Stimulated activated CD4-positive, alpha-beta T cell treated with anti-CD3 and anti-CD28 coated beads, Interleukin-4, amount 100 ng/mL, for 1 hour (primary cell): ENCODE results near the gene ZNF74.
A peak's percentile ranks its signal among the peaks of the same experiment; 100 is the strongest.
"Not testable (repeated sequence)": the region's sequence is repeated elsewhere in the genome, so short reads cannot be mapped to it uniquely, and the experiment has no call there.

Experiments
- DNase-seq: peaks from one replicate; pipeline ENCODE4 v3.0.0-alpha.2; 2020

Gene ZNF74

GRCh38 chr22:20401376-20402014, 7.5 kb downstream of the ZNF74 start:
- DNase-seq = no peak

GRCh38 chr22:20402960-20403778, 9.2 kb downstream of the ZNF74 start:
- DNase-seq = no peak

GRCh38 chr22:20403779-20404140, 9.8 kb downstream of the ZNF74 start:
- DNase-seq = no peak

- no peak for DNase-seq
Measured at GRCh38 chr22:20404881-20405280, 10.9 kb downstream of the ZNF74 start.

- no peak for DNase-seq
Measured at GRCh38 chr22:20405291-20405930, 11.5 kb downstream of the ZNF74 start.

DNA sequence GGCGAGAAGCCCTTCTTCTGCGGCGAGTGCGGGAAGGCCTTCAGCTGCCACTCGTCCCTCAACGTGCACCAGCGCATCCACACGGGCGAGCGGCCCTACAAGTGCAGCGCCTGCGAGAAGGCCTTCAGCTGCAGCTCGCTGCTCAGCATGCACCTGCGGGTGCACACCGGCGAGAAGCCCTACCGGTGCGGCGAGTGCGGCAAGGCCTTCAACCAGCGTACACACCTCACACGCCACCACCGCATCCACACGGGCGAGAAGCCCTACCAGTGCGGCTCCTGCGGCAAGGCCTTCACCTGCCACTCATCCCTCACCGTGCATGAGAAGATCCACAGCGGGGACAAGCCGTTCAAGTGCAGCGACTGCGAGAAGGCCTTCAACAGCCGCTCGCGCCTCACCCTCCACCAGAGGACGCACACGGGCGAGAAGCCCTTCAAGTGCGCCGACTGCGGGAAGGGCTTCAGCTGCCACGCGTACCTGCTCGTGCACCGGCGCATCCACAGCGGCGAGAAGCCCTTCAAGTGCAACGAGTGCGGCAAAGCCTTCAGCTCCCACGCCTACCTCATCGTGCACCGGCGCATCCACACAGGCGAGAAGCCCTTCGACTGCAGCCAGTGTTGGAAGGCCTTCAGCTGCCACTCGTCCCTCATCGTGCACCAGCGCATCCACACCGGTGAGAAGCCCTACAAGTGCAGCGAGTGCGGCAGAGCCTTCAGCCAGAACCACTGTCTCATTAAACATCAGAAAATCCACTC, 12.2 kb downstream of the ZNF74 start:
- DNase-seq = no peak

- DNase-seq = no peak
Measured at GRCh38 chr22:20406686-20407408, 12.9 kb downstream of the ZNF74 start.

- DNase-seq = no peak
Measured at GRCh38 chr22:20407829-20408228, 13.9 kb downstream of the ZNF74 start.

- DNase-seq = no peak
Measured at GRCh38 chr22:20408891-20409290, 14.9 kb downstream of the ZNF74 start.

DNA sequence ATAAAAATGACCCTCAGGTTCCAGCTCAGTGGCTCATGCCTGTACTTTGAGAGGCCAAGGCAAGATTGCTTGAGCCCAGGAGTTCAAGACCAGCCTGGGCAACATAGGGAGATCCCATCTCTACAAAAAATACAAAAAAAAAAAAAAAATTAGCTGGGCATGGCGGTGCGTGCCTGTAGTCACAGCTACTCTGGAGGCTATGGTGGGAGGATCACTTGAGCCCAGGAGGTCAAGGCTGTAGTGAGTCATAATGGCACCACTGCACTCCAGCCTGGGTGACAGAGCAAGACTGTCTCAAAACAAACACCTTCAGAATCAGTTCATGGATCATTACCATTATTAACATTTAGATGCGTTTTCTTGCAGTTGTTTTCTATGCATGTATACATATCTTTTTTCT, 15.4 kb downstream of the ZNF74 start:
- DNase-seq = not testable (repeated sequence)

GRCh38 chr22:20412474-20413216, 18.7 kb downstream of the ZNF74 start:
- no peak for DNase-seq

- DNase-seq = no peak
Measured at GRCh38 chr22:20413217-20414058, 19.5 kb downstream of the ZNF74 start.

DNA sequence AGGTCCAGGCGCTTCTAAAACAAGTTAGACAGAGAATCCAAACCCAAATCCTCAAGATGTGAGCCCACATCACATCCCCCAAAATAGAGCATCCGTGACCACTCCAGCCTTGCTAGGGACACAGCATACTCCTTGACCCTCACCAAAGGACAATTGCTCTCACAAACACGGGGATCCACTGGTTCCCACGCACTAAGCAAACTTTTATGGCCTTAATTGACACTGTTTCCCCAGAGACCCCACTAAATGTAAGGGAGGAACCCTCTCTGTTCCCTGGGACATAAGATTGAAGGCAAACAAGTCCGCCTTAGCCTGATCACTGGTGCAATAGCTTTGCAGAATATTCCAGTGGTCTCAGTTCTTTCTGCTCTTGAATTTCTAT, 20.1 kb downstream of the ZNF74 start:
- no peak for DNase-seq

DNA sequence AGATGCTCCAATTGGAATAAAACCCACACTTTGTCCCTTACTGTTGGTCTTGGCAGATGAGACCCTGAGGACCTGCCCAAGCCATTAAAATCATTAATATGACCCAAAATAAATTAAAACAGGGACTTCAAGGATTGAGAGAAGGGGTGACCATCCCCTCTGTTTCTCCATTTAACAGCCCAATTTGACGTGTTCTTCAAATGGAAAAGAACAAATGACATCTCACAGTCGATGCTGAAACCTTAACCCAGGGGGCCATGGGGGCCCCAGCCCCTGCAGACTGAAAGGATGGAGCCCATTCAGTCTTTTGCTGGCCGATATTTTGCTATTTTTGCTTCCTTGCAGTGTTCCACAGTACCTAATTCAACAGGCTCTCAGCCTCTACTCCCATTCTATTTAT, 20.5 kb downstream of the ZNF74 start:
- no peak for DNase-seq

DNA sequence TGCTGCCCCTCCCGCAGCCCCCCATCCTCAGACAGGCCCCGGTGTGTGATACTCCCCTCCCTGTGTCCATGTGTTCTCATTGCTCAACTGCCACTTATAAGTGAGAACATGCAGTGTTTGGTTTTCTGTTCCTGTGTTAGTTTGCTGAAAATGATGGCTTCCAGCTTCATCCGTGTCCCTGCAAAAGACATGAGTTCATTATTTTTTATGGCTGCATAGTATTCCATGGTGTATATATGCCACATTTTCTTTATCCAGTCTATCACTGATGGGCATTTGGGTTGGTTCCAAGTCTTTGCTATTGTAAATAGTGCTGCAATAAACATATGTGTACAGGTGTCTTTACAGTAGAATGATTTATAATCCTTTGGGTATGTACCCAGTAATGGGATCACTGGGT, 21.3 kb downstream of the ZNF74 start:
- not testable (repeated sequence) for DNase-seq

DNA sequence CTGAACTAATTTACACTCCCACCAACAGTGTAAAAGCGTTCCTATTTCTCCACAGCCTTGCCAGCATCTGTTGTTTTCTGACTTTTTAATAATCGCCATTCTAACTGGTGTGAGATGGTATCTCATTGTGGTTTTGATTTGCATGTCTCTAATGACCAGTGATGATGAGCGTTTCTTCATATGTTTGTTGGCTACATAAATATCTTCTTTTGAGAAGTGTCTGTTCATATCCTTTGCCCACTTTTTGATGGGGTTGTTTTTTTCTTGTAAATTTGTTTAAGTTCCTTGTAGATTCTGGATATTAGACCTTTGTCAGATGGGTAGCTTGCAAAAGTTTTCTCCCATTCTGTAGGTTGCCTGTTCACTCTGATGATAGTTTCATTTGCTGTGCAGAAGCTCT, 21.7 kb downstream of the ZNF74 start:
- not testable (repeated sequence) for DNase-seq

DNA sequence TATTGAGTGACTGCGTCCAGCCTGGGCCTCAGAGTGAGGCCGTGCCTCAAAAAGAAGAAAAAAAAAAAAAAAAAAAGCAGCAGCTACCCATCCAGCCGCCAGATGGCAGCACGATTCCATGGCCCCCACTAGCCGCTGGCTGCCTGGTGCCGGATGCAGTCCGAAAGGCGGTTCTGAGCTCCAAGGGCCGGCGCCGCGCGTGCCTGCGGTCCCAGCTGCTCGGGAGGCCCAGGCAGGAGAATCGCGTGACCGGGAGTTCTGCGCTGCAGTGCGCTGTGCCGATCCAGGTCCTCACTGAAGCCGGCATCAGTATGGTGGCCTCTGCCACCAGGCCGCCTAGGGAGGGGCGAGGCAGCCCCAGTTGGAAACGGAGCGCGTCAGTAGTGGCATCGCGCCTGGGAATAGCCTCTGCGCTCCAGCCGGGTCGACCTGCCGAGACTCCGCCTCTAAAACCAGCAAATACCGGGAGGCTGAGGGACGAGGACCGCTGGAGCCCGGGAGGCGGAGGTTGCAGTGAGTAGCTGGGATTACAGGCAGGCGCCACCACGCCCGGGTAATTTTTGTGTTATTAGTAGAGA, 24.3 kb downstream of the ZNF74 start:
- peak; percentile 72 for DNase-seq

GRCh38 chr22:20419664-20419951, 25.7 kb downstream of the ZNF74 start:
- no peak for DNase-seq

GRCh38 chr22:20420157-20420842, 26.3 kb downstream of the ZNF74 start:
- DNase-seq = no peak

- no peak for DNase-seq
Measured at GRCh38 chr22:20421507-20421874, 27.5 kb downstream of the ZNF74 start.
